Stimulated activated CD4-positive, alpha-beta T cell treated with anti-CD3 and anti-CD28 coated beads, Interleukin-4, amount 100 ng/mL, for 1 hour (primary cell): ENCODE data around the gene MICALL1.

Experiments
- DNase-seq: peaks from one replicate; pipeline ENCODE4 v3.0.0-alpha.2; 2020

The MICALL1 gene, protein sequence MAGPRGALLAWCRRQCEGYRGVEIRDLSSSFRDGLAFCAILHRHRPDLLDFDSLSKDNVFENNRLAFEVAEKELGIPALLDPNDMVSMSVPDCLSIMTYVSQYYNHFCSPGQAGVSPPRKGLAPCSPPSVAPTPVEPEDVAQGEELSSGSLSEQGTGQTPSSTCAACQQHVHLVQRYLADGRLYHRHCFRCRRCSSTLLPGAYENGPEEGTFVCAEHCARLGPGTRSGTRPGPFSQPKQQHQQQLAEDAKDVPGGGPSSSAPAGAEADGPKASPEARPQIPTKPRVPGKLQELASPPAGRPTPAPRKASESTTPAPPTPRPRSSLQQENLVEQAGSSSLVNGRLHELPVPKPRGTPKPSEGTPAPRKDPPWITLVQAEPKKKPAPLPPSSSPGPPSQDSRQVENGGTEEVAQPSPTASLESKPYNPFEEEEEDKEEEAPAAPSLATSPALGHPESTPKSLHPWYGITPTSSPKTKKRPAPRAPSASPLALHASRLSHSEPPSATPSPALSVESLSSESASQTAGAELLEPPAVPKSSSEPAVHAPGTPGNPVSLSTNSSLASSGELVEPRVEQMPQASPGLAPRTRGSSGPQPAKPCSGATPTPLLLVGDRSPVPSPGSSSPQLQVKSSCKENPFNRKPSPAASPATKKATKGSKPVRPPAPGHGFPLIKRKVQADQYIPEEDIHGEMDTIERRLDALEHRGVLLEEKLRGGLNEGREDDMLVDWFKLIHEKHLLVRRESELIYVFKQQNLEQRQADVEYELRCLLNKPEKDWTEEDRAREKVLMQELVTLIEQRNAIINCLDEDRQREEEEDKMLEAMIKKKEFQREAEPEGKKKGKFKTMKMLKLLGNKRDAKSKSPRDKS

DNA sequence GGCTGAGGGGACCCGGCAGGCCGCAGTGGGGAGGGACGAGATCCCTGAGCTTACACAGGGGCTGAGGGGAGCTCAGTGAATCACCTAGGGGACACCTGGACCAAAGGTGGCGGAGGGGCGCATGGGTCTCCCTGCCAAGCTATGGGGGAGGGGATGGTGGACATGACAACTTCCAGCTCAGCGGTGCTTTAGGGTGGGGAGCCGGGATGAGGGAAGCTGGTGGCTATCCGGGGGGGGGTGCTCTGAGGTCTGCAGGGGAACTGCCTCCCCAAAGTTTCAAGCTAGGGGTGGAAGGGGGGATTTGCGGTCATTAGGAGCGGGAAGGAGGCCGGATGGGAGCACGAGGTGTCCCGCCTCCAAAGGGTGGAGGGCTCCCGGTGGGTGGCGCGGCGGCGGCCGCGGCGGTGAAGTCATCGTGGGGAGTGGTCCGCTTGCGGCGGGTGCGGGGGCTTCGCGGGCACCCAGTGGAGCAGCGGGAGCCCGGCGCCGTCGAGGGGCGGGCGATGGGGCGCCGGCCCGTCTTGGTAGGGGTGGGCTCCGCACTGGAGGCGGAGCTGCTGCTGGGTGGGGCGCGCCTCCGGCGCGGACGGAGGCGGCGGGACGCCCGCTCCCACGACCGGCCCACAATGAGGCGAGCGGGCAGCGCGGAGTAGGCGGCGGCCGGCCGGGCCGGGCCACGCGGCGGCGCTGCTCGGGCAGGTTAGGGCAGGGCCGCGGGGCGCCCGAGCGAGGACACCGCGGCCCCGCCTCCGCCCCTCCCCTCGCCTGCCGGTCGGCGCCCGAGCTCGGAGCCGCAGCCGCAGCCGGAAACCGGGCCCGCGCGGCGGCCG lies at the start of gene MICALL1:
Gene MICALL1 (plus strand): TSS at position 764 of the 830 bp plus-strand sequence. CDS start 126 bp downstream, outside the sequence.
- DNase-seq = peak; percentile 71

DNA sequence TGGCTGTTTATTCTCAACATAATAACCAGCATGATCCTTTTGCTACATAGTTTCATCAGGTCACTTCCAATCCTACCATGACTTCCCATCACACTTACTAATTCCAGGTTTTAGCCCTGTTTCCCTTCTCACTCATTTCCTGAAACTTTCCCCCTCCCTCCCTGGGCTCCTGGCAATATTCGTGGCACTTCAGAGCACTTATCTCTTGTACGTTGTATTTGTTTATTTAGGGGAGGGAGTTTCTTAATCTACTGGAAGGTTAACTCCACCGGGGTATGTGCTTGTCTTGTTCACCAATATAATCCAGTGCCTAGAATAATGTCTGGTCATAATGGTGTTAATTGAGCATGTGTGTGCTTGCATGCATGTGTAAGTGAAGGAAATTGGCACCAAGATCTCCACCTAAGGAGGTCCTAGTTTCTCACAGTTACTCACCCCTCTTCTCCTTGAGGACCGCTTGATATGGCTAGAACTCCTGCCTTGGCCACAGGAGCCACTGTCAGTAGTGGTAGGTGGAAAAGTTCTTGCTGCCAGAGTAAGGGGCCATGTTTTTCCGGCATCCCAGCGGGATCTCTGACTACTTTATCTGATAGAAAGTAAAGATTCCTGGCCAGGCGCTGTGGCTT lies 45.2 kb upstream of the MICALL1 start:
- DNase-seq = no peak

DNA sequence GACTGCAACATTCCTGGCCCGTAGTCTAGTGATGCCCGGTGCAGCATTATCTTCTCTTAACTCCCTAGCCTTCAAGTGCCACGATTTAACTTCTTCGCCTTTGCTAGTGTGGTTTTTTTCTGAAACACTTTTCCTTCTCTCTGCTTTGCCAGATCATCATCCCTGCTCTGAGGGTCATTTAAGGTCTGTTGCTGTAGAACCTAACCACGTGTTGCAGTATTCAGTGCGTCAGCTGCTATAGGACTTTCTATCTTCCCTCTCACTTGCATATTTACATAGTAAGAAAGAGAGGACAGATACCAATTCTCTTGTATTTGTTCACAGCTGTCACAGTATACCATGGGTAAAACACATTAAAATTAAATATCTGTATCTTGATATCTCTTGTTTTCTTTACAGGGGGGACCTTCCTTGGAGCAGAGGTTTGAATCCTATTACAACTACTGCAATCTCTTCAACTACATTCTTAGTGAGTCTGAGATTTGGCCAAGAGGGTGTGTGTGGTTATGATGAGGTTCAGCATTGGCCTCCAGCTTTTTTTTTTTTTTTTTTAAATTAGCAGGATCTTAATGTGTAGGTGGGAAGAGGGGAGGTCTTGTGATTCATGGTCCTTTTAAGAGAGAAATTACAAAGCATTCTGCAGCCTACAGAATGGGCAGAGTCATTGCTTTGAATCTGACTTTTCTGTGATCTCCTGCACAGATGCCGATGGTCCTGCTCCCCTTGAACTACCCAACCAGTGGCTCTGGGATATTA lies 43.3 kb upstream of the MICALL1 start:
- no peak for DNase-seq

DNA sequence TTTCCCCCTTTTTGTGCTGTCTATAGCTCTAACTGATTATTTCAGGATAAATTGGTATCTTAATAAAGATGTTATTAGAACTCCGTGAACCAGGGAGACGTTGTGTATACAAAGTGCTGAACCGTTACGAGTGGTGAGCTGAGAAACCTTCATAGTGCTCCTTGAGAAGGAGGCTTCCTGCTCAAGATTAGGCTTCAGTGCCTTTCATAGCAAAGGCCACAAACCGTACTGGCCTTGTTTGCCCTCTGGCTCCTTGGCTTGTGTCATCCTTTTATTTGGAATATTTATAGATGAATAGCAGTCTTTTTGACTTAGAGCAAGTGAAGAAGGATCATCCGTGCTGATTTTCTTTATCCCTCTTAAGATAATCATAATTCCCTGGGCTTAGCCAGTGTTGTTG lies 40.6 kb upstream of the MICALL1 start:
- no peak for DNase-seq

DNA sequence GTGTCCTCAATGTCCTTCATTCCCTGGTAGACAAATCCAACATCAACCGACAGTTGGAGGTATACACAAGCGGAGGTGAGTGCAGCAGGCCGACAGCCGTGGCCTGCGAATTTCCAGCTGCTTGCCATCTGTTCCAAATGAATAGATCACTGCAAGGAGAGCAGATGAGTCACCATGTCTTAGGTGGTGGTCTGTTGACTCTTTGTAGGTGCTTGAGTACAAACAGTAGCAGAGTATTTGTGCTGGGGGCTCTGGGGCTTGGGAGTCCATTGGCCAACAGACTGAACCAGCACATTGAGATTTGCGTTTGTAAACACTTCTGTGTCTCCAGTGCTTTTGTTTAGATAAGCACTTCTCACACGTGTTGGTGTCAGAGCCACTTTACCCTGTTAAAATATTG lies 35.8 kb upstream of the MICALL1 start:
- DNase-seq = no peak

DNA sequence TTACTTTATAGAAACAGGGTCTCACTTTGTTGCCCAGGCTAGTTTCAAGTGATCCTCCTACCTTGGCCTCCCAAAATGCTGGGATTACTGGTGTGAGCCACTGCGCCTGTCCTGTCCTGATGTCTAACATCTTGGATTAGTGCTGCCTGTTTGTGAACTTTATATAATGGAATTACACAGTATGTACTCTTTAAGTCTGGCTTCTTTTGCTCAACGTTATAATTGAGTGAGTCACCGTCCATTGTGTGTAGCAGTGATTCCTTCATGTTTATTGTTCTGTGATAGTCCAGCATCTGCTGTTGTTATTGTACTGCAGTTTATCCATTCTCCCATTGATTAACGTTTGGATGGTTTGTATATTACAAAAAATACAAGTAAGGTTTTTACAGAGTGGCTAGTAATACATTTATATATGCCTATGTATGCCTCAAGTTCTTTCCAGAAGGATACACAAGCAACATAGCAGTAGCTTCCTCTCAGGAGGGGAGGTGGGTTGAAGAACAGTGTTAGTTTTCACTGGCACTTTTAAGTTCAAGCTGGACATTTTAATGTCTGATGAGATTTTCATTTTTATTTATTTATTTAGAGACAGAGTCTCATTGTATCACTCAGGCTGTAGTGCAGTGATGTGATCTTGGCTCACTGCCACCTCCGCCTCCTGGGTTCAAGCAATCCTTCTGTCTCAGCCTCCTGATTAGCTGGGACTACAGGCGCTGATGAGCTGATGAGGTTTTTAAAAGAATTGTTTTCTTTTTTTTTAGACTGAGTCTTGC lies 25.2 kb upstream of the MICALL1 start:
- DNase-seq = no peak

DNA sequence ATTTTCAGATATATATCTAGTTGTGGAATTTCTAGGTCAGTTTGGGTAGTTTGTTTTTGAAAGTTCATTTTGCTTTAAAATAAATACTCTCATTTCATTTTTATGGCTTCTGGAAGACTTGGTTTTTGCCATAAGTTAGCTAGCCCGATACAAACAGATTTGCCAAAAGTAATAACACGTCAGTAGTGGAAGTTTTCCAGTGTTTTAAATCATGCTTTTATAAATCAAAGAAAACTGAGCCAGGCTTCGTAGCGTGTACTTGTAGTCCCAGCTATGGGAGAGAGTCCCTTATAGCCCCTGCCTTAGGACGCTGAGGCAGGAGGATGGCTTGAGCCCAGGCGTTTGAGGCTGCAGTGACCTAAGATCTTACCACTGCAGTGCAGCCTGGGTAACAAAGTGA lies 21.7 kb upstream of the MICALL1 start:
- no peak for DNase-seq

DNA sequence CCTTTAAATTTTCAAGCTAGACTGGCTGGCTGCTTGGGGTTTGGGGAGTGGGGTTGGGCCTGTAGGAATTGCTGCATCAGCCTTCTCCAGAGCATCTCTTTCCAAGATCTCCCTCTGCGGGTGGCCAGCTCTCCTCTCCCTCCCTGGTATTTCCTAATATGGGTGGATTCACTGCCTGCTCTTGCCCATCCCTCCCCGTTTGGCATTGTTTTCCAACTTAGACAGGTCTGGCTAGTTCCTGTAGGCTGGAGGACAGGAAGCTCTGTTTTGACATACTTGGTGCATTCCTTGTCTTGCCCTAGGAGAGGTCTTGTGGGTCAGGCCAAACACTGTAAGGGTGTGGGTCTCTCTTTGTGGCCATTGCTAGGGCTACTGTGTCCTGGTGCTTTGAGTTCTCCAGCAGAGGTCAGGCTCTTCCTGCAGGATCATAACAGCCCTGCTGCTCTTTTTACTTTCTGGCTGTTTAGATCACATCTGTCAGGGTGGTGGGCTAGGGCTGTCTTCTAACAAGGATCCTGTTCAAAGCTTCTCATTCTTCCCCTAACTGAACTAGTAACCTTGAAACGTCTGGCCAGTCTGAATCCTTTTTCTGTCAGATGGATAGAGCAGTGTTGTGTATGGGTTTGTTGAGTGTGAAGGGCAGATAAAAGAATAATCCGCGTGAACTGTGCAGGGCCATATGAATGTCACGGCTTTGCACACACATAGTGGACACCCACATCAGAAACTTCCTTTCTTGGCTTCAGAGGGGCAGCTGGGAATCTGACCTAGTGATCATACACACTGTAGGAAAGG lies 18.3 kb upstream of the MICALL1 start:
- no peak for DNase-seq

DNA sequence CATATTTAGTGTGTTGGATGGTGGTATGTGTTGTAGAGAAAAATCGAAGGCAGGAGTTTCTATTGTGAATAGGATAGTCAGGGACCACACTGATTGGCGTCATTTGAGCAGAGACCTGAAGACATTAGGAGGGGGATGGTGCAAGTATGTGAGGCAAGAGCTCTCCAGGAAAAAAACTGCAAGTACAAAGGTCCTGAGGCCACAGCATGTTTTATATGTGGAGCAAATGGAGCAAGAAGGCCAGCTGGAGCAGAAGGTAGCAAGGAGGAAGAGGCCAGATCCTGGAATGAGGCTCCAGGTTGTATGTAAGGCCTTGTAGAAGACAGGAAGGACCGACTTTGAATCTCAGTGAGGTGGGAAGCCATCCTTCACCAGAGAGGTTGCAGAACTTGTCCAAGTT lies 14.2 kb upstream of the MICALL1 start:
- DNase-seq = no peak

DNA sequence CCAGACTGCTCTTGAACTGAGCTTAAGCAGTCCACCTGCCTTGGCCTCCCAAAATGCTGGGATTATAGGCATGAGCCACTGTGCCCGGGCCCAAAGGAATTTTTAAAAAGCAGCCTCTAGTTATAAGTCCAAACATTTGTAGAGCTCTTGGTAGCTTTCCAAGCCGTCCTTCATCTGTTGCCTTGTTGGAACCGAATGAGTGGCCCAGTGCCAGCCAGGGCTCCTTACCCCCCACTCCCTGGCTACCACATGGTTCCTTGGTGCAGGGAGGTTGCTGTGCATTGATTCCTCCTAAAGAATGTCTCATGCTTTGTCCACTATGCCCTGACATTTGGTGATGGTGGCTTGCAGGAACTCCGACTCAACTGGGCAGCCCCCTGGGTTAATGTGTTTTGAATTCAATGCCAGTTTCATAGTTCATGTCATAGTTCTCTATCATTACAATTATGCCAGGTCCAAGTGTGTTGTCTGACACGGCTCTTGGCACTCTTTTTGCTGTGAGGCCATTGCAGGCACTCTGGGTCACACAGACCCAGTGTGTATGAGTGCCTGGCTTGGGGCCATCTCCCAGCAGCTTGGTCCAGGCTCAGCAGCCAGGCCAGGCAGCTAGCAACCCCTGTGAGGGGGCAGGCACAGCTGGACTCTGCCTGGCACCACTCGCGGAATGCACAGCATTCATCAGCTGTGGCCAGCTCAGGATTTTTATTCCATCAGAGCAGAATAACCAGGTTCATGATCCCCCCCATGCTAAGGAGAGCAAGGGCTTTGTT lies 13.3 kb upstream of the MICALL1 start:
- no peak for DNase-seq

DNA sequence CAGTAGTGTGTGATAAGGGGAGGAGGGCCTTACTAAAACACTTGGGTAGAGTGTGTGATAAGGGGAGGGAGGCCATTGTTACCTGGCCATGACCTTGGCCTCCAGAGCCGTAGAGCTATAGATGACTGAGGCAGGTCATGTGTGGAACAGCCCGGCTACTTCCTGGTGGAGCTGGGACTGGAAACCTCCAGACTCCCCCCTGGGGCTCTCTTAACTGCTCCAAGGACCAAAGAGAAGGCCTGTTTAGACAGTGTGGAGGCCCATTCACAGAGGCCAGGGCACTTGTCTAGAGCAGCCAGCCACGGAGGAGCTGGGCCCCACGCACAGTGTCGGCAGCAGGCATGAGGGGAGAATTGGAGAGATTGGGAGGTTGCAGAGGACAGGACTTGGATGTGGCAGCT lies 12.5 kb upstream of the MICALL1 start:
- DNase-seq = no peak

DNA sequence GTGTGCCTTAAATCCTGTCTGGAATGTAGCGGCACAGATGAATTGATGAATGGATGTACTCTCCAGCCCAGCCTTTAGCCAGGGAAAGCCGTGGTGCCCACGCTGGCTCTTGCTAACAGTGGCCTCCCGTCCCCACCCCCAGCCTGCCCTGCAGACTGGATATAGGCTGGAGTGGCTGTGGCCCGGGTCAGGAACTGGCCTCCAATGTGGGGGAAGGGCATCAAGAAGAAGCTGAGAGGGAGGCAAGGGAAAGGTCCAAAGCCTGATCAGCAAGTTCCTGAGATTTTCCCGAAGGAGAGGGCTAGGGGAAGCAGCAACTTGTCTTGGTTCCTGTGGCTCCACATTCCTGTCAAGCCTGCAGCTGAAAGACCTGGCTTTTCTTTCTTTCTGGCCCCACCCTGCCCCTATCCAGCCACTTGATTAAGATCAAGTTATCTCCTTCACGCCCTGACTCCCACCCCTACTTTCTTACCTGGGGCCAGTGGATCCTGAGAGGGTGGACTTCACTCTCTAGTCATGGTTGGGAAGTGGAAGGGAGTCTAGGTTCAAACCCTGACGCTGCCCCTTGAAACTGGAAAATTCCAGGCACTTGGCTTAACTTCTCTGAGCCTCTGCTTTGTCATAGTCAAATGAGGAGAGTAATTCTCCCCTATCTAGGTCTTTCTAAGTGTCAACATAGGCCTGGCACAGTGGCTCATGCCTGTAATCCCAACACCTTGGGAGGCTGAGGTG lies 11.0 kb upstream of the MICALL1 start:
- no peak for DNase-seq

DNA sequence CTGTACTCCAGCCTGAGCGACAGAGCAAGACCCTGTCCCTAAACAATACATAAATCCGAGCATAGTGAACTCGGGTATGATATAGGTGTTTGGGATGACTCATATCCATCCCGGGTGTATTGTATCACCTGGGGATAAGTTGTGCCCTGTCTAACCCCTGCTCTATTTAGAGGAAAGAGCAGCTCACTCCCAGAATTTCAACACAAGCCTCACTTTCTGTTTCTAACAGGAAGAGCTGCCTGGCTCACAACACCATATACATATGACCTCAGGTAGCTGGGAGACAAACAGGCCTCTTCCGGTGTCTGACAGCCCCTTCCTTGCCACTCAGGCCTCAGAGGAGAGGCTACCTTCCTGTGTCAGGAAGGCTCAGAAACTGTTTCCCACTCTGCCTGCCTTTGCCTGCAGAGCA lies 9.9 kb upstream of the MICALL1 start:
- DNase-seq = peak; percentile 10

DNA sequence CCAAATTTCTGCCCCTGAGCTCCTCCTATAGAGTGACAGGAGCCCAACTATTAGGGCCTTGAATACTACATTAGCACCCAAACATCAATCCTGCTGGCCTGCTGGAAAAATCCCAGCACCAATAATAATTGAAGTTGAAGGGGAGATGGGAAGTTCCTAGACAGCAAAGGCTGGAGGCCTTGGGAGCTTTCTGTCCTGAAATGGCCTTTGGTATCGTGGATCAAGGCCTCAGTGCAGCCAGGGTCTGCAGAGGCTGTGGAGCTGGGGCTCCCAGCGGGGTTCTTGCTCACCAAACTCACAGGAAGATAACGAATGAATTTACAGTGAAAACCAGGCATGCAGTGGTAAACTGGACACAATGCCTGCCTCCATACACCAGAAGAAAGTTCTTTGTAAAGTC lies 9.2 kb upstream of the MICALL1 start:
- no peak for DNase-seq

DNA sequence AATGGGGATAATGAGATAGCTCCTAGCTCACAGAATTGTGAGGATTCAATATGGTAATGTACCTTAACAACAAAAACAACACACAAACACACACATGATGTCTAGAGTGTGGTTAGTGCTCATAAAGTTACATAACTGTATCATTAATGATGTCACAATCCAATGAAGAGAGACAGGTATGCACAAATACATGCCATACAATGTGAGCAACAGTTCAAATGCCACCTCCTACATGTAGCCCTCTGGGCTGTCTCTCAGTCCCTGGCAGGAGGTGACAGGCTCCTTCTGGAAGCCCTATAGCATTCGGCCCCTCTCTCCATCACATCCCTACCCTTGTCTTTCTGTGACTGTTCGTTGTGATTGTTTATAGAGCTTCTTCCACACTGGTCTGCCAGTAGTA lies 8.3 kb upstream of the MICALL1 start:
- no peak for DNase-seq

DNA sequence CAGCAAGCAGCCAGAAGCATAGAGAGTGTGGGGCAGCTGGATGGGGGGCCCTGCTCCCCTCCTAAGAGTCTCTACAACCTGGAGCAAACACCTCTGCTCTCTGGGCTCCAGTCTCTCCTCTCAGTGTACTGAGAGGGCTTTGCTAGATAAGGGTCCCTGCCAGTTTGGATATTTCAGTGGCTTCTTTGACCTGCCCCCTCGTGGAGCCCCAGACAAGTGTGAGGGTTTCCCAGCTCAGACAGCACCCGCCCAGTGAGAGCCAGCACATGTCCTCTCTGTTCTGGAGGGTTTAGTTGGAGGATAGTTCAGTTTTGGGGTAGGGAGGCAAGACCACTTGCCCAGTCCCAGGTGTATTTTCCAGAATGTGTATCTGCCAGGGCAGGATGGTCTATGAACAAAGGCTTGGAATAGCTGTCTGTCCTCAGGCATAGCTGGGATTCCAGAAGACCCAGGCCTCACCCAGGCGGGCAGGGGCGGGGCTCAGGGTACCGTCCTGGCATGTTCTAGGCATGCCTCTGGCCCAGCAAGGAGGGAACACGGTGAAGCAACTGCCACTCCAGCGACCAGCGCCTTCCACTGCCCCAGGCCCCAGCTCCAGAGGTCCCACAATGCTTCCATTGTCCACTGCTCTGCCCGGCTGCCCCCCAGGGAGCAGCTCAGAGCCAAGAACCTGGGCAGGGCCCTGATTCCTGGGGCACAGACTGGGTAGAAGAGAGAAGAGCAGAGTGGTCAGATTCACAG lies 7.5 kb upstream of the MICALL1 start:
- DNase-seq = no peak

DNA sequence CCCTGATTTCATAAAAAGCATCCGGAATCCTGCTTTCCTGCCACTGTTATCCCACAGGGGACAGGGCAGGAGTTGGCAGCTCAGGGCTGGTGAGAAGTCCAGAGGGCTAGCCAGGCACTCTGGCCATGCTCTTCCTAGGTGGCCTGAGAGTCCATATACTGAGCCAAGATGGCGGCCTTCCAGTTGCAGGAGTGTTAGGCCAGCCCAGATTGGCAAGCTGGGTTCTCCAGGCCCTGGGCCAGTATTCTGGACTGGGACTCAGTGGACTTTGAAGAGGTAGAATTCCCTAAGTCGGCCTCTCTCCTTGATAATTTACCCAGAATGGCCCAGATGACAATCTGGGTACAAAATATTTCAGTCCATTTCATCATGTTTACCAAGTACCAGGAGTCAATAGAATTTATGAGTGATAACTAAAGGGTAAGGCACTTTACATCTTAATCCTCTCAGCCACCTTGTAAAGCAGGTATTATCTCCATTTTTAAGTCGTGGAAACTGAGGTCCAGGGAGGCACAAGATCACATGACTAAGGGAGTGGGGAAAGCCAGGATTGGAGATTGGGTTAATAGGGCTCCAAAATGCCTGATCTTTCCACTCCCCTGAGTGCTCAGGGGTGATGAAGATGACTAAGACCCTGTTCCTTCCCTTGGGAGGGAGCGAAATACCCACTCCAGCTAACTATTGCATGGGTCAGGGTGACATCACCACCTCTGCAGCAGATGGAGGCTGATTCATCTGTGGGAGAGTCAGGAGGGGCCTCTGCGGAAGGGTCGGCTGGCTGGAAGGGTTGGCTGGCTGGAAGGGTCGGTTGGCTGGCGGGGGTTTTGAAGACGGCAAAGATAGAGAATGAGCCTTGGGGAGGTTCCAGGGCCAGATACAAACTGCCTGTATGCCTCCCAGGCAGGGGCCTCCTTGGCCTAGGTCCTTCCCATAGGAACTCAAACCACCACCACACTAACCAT lies 1.2 kb upstream of the MICALL1 start:
- no peak for DNase-seq
